Skeletal muscle satellite cell (primary cell): Measurements from ENCODE around the gene RIT1.

Source experiments
- H3K27me3 ChIP-seq: 2 replicates; pipeline ENCODE4 v1.7.0; 2013; ENCODE audit warnings: low read length; ENCODE audit not compliant: control insufficient read depth, insufficient read depth
- H3K36me3 ChIP-seq: 2 replicates; pipeline ENCODE4 v1.7.0; 2013; ENCODE audit warnings: mild to moderate bottlenecking, control low read depth, low read length; ENCODE audit not compliant: insufficient read depth
- H3K4me1 ChIP-seq: 2 replicates; pipeline ENCODE4 v1.7.0; 2013; ENCODE audit warnings: low read length; ENCODE audit not compliant: control insufficient read depth, insufficient read depth
- H3K4me2 ChIP-seq: 2 replicates; pipeline ENCODE4 v1.7.0; 2013; ENCODE audit warnings: mild to moderate bottlenecking, low read length
- H3K4me3 ChIP-seq: 2 replicates; pipeline ENCODE4 v1.7.0; 2013; ENCODE audit warnings: low read length
- H3K9ac ChIP-seq: 2 replicates; pipeline ENCODE4 v1.7.0; 2013; ENCODE audit warnings: mild to moderate bottlenecking, low read depth, low read length, moderate library complexity
- H3K9me3 ChIP-seq: replicated peaks from 2 replicates; pipeline ENCODE4 v1.7.0; 2013; ENCODE audit warnings: mild to moderate bottlenecking, control low read depth, low read length

RIT1 gene

DNA sequence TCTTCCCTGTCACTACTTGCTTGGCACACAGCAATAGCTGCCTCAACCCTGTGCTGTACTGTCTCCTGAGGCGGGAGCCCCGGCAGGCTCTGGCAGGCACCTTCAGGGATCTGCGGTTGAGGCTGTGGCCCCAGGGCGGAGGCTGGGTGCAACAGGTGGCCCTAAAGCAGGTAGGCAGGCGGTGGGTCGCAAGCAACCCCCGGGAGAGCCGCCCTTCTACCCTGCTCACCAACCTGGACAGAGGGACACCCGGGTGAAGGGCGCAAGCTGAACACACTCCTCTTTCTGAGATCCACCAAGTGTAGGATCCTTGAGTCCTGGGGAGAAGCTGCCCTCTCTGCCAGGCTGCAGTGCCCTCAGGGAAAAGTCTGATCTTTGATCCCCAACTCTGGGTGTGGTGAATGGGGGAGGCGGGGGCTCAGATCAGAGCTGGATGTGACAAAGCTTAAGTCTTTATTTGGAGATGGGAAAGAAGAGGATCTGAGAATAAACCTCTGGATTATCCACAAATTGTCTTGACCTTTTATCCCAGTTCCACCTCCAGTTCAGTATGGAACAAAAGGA lies 31.5 kb upstream of the RIT1 start:
- Histone ChIP-seq H3K9ac (no peak overlapping the region), H3K36me3 (peaks cover 23% of the 10 kb centered on the region), H3K4me2 (no peak overlapping the region), H3K27me3 (no peaks in the 10 kb centered on the region), H3K4me1 (peaks cover 23% of the 10 kb centered on the region), H3K4me3 (no peak overlapping the region), H3K9me3 (no peaks in the 10 kb centered on the region)

DNA sequence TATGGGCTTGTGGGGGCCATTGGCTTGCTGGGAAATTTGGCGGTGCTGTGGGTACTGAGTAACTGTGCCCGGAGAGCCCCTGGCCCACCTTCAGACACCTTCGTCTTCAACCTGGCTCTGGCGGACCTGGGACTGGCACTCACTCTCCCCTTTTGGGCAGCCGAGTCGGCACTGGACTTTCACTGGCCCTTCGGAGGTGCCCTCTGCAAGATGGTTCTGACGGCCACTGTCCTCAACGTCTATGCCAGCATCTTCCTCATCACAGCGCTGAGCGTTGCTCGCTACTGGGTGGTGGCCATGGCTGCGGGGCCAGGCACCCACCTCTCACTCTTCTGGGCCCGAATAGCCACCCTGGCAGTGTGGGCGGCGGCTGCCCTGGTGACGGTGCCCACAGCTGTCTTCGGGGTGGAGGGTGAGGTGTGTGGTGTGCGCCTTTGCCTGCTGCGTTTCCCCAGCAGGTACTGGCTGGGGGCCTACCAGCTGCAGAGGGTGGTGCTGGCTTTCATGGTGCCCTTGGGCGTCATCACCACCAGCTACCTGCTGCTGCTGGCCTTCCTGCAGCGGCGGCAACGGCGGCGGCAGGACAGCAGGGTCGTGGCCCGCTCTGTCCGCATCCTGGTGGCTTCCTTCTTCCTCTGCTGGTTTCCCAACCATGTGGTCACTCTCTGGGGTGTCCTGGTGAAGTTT lies 30.8 kb upstream of the RIT1 start:
- H3K4me2 ChIP-seq, result peak overlapping the region; percentile 19
- H3K36me3 ChIP-seq, result peaks cover 16% of the 10 kb centered on the region
- no peak overlapping the region for H3K9ac ChIP-seq
- no peaks in the 10 kb centered on the region for H3K9me3 ChIP-seq
- no peak overlapping the region for H3K4me3 ChIP-seq
- peaks cover 23% of the 10 kb centered on the region for H3K4me1 ChIP-seq
- H3K27me3 ChIP-seq, result no peaks in the 10 kb centered on the region

DNA sequence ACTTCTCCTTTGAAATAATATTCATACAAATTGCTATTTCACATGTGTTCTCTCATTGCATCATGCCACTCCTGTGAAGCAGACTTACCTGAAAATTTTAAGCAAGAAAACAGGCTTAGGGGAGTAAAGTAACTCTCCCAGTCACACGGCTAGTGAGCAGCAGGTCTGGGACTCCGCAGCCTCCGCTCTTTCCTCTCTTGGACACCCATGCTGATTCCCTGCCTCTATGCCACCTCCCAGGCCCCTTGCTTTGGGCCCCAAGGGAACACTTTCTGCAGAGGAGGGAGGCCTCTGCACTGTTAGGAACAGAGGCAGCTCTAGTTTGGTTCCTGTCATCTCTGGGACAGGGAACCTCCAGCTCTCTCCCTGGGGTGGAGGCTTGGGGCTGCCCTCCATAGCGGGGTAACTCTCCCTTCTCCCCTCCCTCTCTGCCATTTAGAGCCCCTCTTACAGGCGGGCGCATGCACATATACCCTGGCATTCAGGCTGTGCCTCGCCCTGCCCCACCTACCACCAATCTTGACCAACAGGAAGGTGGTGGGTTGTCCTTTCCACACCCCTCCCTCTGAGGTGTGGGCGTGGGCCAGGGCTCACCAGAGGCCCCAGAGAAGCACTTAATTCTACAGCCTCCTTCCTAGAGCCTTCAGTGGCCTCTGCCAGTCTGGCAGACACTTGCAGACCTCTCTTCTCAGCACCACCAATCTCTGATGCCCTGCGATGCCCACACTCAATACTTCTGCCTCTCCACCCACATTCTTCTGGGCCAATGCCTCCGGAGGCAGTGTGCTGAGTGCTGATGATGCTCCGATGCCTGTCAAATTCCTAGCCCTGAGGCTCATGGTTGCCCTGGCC lies 30.1 kb upstream of the RIT1 start, which contains the start of gene RXFP4:
Gene RXFP4 (plus strand): TSS at position 646 of the 852 bp plus-strand sequence. CDS start 72 bp downstream, at position 718.
- no peaks in the 10 kb centered on the region for H3K9me3 ChIP-seq
- peaks cover 8% of the 10 kb centered on the region for H3K36me3 ChIP-seq
- no peak within 1 kb of the TSS for H3K9ac ChIP-seq
- peak within 1 kb of the TSS; percentile 19 for H3K4me2 ChIP-seq
- H3K27me3 ChIP-seq, result no peaks in the 10 kb centered on the region
- H3K4me3 ChIP-seq, result no peak within 1 kb of the TSS
- H3K4me1 ChIP-seq, result peaks cover 23% of the 10 kb centered on the region

DNA sequence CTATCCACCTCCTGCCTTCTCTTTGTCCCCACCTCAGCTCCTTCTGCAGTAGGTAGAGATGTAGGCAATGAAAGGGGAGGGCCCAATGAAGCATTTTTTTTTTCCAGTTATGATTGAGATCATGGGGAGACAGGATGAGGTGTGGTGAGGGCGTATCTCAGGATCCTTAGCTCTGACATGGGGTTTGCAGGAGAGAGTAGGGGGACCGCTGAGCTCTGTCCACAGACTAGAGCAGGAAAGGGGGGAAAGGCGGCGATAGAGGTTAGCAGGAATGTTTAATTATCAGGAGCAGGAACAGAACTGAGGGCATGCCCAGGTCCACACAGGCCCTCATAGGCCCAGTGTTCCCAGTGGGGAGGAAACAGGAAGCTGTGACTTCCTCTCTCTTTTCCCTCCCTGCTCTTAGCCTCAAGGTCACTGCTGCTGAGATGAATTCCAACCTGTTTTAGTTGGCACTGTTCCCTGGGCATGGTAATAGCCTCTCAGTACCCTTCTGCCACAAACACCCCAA lies 29.4 kb upstream of the RIT1 start:
- H3K9ac ChIP-seq, result no peak overlapping the region
- H3K36me3 ChIP-seq, result peaks cover 3% of the 10 kb centered on the region
- H3K4me2 ChIP-seq, result no peak overlapping the region
- no peaks in the 10 kb centered on the region for H3K27me3 ChIP-seq
- peaks cover 23% of the 10 kb centered on the region for H3K4me1 ChIP-seq
- no peaks in the 10 kb centered on the region for H3K9me3 ChIP-seq
- H3K4me3 ChIP-seq, result no peak overlapping the region

DNA sequence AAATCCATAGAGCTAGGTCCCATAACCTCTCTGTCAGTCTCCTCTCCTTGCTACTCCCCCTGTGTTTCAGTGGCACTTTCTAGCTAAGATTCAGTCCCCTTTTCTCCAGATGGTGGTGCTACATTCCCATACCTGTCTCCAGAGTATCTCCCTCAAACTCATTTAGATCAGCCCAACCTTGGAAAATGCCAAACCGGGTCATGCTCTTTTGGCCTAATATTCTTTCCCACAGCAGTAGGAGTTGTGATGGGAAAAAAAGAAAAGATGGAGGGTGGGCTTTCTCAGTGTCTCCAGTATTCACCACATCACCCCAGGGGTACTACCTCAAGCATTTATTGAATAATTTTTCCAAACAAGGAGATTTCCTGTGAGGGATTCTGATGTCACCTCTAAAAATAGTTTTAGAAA lies 27.1 kb upstream of the RIT1 start:
- peaks cover 26% of the 10 kb centered on the region for H3K4me1 ChIP-seq
- no peak overlapping the region for H3K4me3 ChIP-seq
- no peak overlapping the region for H3K4me2 ChIP-seq
- no peaks in the 10 kb centered on the region for H3K9me3 ChIP-seq
- H3K27me3 ChIP-seq, result no peaks in the 10 kb centered on the region
- no peak overlapping the region for H3K9ac ChIP-seq
- peaks cover 3% of the 10 kb centered on the region for H3K36me3 ChIP-seq

DNA sequence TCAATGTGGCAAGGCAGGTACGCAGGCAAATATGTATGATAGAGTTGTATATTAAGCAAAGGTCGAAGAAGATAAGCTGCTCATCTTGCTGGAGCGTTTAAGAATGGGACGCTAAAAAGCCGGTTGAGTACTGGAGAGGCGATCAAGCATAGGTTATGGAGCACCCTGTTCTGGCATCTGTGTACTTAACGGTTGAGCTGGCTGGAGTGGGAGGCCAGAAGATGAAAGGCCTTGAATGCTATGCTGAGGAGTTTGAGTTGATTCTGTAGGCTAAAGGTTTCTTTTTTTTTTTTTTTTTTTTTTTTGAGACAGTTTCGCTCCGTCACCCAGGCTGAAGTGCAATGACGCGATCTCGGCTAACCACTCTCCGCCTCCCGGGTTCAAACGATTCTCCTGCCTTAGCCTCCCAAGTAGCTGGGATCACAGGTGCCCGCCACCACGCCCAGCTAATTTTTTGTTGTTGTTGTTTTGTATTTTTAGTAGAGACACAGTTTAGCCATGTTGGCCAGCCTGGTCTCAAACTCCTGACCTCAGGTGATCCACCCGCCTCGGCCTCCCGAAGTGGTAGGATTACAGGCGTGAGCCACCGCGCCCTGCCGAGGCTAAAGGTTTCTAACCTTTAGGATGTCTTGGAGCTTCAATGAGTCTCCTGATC lies 23.9 kb upstream of the RIT1 start:
- peaks cover 34% of the 10 kb centered on the region for H3K36me3 ChIP-seq
- peak overlapping the region; percentile 81 for H3K4me2 ChIP-seq
- H3K9ac ChIP-seq, result peak overlapping the region; percentile 94
- peak overlapping the region; percentile 82 for H3K4me3 ChIP-seq
- no peaks in the 10 kb centered on the region for H3K9me3 ChIP-seq
- H3K27me3 ChIP-seq, result no peaks in the 10 kb centered on the region
- H3K4me1 ChIP-seq, result peaks cover 33% of the 10 kb centered on the region

DNA sequence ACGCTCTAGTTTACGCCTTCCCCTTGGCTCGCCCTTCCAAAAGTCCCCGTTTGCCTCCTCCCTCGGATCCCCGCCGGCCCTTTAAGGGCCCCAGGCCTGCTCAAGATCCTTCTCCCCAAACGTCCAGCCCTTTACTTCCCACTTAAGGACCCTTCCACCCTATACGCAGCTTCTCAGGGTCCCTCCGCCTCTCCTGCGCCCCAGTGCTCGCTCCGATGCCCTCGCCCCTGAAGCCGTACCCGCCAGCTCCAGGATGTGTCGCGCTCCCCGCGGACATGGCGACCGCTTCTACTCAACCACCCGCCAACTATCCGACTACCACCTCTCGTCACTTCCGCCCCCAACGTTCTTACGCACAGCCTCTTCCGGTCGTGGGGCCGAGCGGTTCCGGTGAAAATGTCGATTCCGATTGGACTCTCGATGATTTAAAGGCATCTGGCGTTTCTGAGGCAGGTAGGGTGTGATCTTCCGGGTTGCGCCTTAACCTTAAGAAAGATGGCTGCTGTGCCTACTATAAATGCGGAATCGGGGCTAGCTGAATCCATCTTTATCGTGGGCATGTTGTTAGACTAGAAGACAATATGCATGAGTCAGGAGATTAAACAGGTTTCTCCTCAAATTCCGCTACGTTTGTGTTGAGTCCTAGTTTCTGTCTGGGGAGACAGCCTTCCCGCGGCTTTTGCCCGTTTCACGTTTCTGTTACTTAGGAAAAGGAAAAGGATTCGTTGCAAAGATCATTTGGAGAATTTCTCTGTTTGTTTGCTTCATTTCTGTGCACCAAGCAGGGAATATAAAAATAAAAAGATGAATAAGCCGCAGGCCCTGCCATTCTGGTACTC lies 23.2 kb upstream of the RIT1 start, which contains the start of gene KHDC4:
Gene KHDC4 (minus strand): TSS at position 317 of the 839 bp plus-strand sequence. CDS start 40 bp downstream, at position 277.
- Histone ChIP-seq H3K36me3 (peaks cover 38% of the 10 kb centered on the region), H3K27me3 (no peaks in the 10 kb centered on the region), H3K4me1 (peaks cover 33% of the 10 kb centered on the region), H3K4me3 (peak within 1 kb of the TSS; percentile 82), H3K9me3 (no peaks in the 10 kb centered on the region), H3K4me2 (peak within 1 kb of the TSS; percentile 97), H3K9ac (peak within 1 kb of the TSS; percentile 94)

DNA sequence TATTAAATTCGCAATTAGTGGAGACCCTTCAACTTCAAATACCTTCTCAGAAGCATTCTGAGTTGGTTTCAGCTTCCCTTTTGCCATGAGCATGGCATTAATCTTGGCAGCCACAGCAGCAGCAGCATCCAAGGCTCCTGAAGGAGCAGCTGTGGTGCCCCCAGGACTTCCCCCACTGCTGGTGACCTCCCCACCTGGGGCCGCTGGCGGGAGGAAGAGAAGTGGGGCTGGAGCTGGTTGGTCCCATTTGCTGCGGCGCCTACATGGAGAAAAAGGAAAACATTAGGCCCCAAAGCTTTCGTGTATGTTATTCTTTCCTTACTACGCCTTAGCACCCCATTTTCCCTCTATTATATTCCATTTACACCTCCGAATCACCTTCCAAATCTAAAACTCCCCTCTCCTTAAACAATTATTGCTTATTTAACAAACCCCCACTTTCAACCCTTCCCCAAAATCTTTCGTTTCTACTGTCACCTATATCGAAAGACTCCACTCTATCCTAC lies 22.5 kb upstream of the RIT1 start:
- peaks cover 33% of the 10 kb centered on the region for H3K4me1 ChIP-seq
- H3K4me2 ChIP-seq, result peak overlapping the region; percentile 97
- peaks cover 45% of the 10 kb centered on the region for H3K36me3 ChIP-seq
- H3K4me3 ChIP-seq, result peak overlapping the region; percentile 82
- H3K9ac ChIP-seq, result peak overlapping the region; percentile 94
- H3K27me3 ChIP-seq, result no peaks in the 10 kb centered on the region
- no peaks in the 10 kb centered on the region for H3K9me3 ChIP-seq

DNA sequence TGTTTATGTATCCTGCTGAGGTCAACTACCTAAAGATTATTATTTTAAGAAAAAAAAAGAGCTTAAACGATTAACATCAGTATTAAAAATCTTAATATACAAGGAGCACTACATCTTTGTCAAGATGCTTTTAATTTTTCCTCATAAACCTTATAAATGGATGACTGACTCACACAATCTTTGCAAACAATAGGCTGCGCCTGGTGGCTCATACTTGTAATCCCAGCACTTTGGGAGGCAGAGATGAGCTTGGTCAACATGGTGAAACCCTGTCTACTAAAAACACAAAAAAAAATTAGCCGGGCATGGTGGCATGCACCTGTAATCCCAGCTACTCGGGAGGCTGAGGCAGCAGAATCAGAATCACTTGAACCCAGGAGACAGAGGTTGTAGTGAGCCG lies 21.3 kb upstream of the RIT1 start:
- Histone ChIP-seq H3K27me3 (no peaks in the 10 kb centered on the region), H3K4me1 (peaks cover 33% of the 10 kb centered on the region), H3K9me3 (no peaks in the 10 kb centered on the region), H3K4me3 (peak overlapping the region; percentile 82), H3K36me3 (peaks cover 55% of the 10 kb centered on the region), H3K4me2 (peak overlapping the region; percentile 97), H3K9ac (peak overlapping the region; percentile 94)

DNA sequence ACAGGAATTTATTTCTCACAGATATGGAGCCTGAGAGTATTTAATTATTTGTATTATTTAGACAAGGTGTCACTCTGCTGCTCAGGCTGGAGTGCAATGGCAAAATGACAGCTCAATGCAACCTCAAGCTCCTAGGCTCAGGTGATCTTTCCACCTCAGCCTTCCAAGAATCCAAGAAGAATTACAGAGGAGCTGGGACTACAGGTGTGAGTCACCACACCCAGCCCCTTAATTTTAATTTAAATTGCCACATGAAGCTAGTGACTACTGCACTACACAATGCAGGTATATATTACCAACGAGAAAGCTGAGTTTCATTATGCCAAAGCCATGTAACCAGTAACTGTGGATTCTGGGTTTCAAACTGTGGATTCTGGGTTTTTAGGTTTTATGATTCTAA lies 20.9 kb upstream of the RIT1 start:
- Histone ChIP-seq H3K4me1 (peaks cover 33% of the 10 kb centered on the region), H3K36me3 (peaks cover 59% of the 10 kb centered on the region), H3K9ac (peak overlapping the region; percentile 11), H3K4me2 (peak overlapping the region; percentile 97), H3K9me3 (no peaks in the 10 kb centered on the region), H3K4me3 (peak overlapping the region; percentile 53), H3K27me3 (no peaks in the 10 kb centered on the region)
